CD14-positive monocyte (primary cell): ENCODE data around the gene RAB35. TPM values are rescaled to one million over a fixed set of nuclear protein-coding genes. Genes with fewer than 3 reads are reported as not detected.
A peak's percentile ranks its signal among the peaks of the same experiment; 100 is the strongest.

Source experiments
- DNase-seq, 3 donors: peaks; one replicate each; pipeline ENCODE4 v3.0.0-alpha.2; 2011 to 2022
- H2AFZ ChIP-seq: 2 replicates; pipeline ENCODE4 v1.6.0; 2012; ENCODE audit warnings: mild to moderate bottlenecking, low read depth, low read length, inconsistent platforms; ENCODE audit not compliant: insufficient read depth, poor library complexity, severe bottlenecking
- H3K27ac ChIP-seq, 2 donors: 1 replicate in 1 of 2; 2 replicates in 1 of 2; pipeline ENCODE4 v1.5.1; 2012 to 2013; ENCODE audit warnings: low read length in 2 of 2, control low read depth in 1 of 2, inconsistent platforms in 1 of 2, low read depth in 1 of 2, mild to moderate bottlenecking in 1 of 2
- H3K27me3 ChIP-seq, 2 donors: one replicate each; pipeline versions ENCODE4 v1.6.0 to v1.6.1; 2011 to 2013; ENCODE audit warnings: low read length in 2 of 2; ENCODE audit not compliant: control insufficient read depth in 2 of 2, insufficient read depth in 2 of 2
- H3K36me3 ChIP-seq, 2 donors: replicated peaks in 1 of 2; 1 replicate in 1 of 2; 2 replicates in 1 of 2; pipeline versions ENCODE4 v1.5.1 to v1.6.1; 2012 to 2013; ENCODE audit warnings: low read length in 2 of 2, control low read depth in 1 of 2, inconsistent platforms in 1 of 2, mild to moderate bottlenecking in 1 of 2; ENCODE audit not compliant: insufficient read depth in 2 of 2, control insufficient read depth in 1 of 2
- H3K4me1 ChIP-seq, 2 donors: 1 replicate in 1 of 2; 2 replicates in 1 of 2; pipeline versions ENCODE4 v1.5.1 to v1.6.1; 2012 to 2013; ENCODE audit warnings: low read length in 2 of 2, control low read depth in 1 of 2, inconsistent platforms in 1 of 2, mild to moderate bottlenecking in 1 of 2, moderate library complexity in 1 of 2; ENCODE audit not compliant: insufficient read depth in 2 of 2, control insufficient read depth in 1 of 2
- H3K4me2 ChIP-seq: replicated peaks from 2 replicates; pipeline ENCODE3; 2012; ENCODE audit warnings: low read length, moderate library complexity, mild to moderate bottlenecking; ENCODE audit not compliant: poor library complexity, severe bottlenecking; ENCODE audit errors: extremely low read depth
- H3K4me3 ChIP-seq, 3 experiments: fragments of 200-600 bp in 1 of 3; sonication (generic) in 1 of 3; replicated peaks in 1 of 3; 1 replicate in 2 of 3; 2 replicates in 1 of 3; pipeline ENCODE4 v1.5.1; 2011 to 2013; ENCODE audit warnings: low read length in 3 of 3, mild to moderate bottlenecking in 3 of 3, control low read depth in 2 of 3, low read depth in 2 of 3, inconsistent platforms in 1 of 3, moderate library complexity in 1 of 3
- H3K79me2 ChIP-seq: 2 replicates; pipeline ENCODE4 v1.6.0; 2012; ENCODE audit warnings: mild to moderate bottlenecking, control low read depth, inconsistent platforms, low read length, moderate library complexity; ENCODE audit not compliant: insufficient read depth
- H3K9ac ChIP-seq: 2 replicates; pipeline ENCODE4 v1.6.0; 2017; ENCODE audit warnings: low read length, mild to moderate bottlenecking; ENCODE audit not compliant: insufficient read depth, poor library complexity, severe bottlenecking
- H3K9me3 ChIP-seq, 2 donors: replicated peaks in 1 of 2; 1 replicate in 1 of 2; 2 replicates in 1 of 2; pipeline versions ENCODE4 v1.5.1 to v1.6.1; 2012 to 2013; ENCODE audit warnings: low read length in 2 of 2, control low read depth in 1 of 2; ENCODE audit not compliant: control insufficient read depth in 1 of 2, insufficient read depth in 1 of 2
- H4K20me1 ChIP-seq: 2 replicates; pipeline ENCODE4 v1.6.0; 2012; ENCODE audit warnings: mild to moderate bottlenecking, low read length, control low read depth, moderate library complexity; ENCODE audit not compliant: insufficient read depth
- H3K27ac Mint-ChIP-seq, 7 donors: one replicate each; pipeline ENCODE4 v1.8.0; 2020; ENCODE audit warnings: mild to moderate bottlenecking in 7 of 7, mixed read lengths in 7 of 7, moderate library complexity in 6 of 7, inconsistent platforms in 2 of 7
- H3K27me3 Mint-ChIP-seq, 3 donors: one replicate each; pipeline ENCODE4 v1.8.0; 2021 to 2022; ENCODE audit warnings: low read depth in 3 of 3, mild to moderate bottlenecking in 3 of 3, mixed read lengths in 3 of 3, moderate library complexity in 3 of 3, inconsistent platforms in 1 of 3
- H3K36me3 Mint-ChIP-seq, 2 donors: one replicate each; pipeline ENCODE4 v1.8.0; 2020; ENCODE audit warnings: mixed read lengths in 2 of 2, inconsistent platforms in 1 of 2, mild to moderate bottlenecking in 1 of 2
- H3K4me1 Mint-ChIP-seq: one replicate; pipeline ENCODE4 v1.8.0; 2020; ENCODE audit warnings: mild to moderate bottlenecking, mixed read lengths
- H3K4me3 Mint-ChIP-seq, 2 donors: one replicate each; pipeline ENCODE4 v1.8.0; 2020; ENCODE audit warnings: mild to moderate bottlenecking in 2 of 2, mixed read lengths in 2 of 2, moderate library complexity in 1 of 2
- H3K9me3 Mint-ChIP-seq, 7 donors: one replicate each; pipeline ENCODE4 v1.8.0; 2020 to 2022; ENCODE audit warnings: mixed read lengths in 7 of 7, mild to moderate bottlenecking in 6 of 7, moderate library complexity in 6 of 7, inconsistent platforms in 2 of 7
- WGBS: methylation state at CpG from one replicate; pipeline ENCODE4 v1.1.5; 2013; ENCODE audit warnings: missing lambda C conversion rate; ENCODE audit not compliant: insufficient coverage; 5-methylcytosine and 5-hydroxymethylcytosine counted together
- intact Hi-C, 2 donors: fragments of 100-400 bp; cut with micrococcal nuclease; formaldehyde crosslinking; loops; one replicate each; pipeline versions ENCODE4 v1.15.0 to v1.15.1; 2023
- polyA plus RNA-seq, 3 donors: library from polyadenylated mRNA; depleted of rRNA in 1 of 3; unstranded in 2 of 3; stranded (reverse) in 1 of 3; fragments of 300-500 nt in 2 of 3; fragments of >200 nt in 1 of 3; fragmentation: Illumina TruSeq in 2 of 3; gene quantifications; 1 replicate in 2 of 3; 2 replicates in 1 of 3; pipeline ENCODE4 v1.2.3, GENCODE V29; 2012 to 2021
- TF ChIP-seq, protein P1 (sequence below): fragments of 200-600 bp; IDR thresholded peaks from one replicate; pipeline ENCODE4 v1.8.0; 2022; ENCODE audit warnings: antibody characterized with exemption, mild to moderate bottlenecking

RAB35 gene
- polyA plus RNA-seq, 3 donors: 20.4 to 27.3 (median 21.6) TPM

- TF ChIP-seq, protein P1, sequence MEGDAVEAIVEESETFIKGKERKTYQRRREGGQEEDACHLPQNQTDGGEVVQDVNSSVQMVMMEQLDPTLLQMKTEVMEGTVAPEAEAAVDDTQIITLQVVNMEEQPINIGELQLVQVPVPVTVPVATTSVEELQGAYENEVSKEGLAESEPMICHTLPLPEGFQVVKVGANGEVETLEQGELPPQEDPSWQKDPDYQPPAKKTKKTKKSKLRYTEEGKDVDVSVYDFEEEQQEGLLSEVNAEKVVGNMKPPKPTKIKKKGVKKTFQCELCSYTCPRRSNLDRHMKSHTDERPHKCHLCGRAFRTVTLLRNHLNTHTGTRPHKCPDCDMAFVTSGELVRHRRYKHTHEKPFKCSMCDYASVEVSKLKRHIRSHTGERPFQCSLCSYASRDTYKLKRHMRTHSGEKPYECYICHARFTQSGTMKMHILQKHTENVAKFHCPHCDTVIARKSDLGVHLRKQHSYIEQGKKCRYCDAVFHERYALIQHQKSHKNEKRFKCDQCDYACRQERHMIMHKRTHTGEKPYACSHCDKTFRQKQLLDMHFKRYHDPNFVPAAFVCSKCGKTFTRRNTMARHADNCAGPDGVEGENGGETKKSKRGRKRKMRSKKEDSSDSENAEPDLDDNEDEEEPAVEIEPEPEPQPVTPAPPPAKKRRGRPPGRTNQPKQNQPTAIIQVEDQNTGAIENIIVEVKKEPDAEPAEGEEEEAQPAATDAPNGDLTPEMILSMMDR: no peak
- H3K4me2 ChIP-seq: no peak overlapping the region
- H3K27ac ChIP-seq: no peak overlapping the region
- H3K9me3 ChIP-seq: no peaks in the 10 kb centered on the region
- Mint-ChIP-seq H3K27me3 (no peaks in the 10 kb centered on the region), H3K4me3 (no peak overlapping the region), H3K36me3 (peaks cover 78 to 97% of the 10 kb centered on the region in 2 donors), H3K4me1 (peaks cover 10% of the 10 kb centered on the region), H3K27ac (no peak overlapping the region), H3K9me3 (no peaks in the 10 kb centered on the region)
- WGBS: 98% methylated on average over 11 of the region's 13 CpGs
- H3K4me3 ChIP-seq: no peak overlapping the region
- H3K27me3 ChIP-seq: no peaks in the 10 kb centered on the region
- H3K9ac ChIP-seq: no peak overlapping the region
- no peak for DNase-seq
- H3K79me2 ChIP-seq: peaks cover 97% of the 10 kb centered on the region
- peaks cover 100% of the 10 kb centered on the region for H4K20me1 ChIP-seq
- no peak overlapping the region for H2AFZ ChIP-seq
- H3K4me1 ChIP-seq: peaks cover 8 to 19% of the 10 kb centered on the region in 2 donors
- H3K36me3 ChIP-seq: peaks cover 77 to 98% of the 10 kb centered on the region in 2 donors
- intact Hi-C loops: no loop called here
These were observed 13.2 kb downstream of the RAB35 start for GRCh38 chr12:120103371-120103770.

DNA sequence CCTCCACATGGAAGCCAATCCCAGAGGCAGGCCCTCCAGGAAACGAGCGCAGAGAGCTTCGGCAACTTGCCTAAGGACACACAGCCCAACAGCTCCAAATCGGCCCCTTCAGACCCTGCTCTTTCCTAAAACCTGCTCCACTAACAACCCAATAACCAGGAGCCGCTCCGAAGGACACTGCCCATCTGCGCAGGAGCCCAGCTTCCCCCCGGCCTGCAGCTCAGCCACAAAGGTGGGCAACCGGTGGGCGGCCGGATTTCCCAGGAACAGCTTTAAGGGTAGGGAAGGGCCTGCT, 13.6 kb downstream of the RAB35 start:
- peaks cover 10% of the 10 kb centered on the region for H3K4me1 Mint-ChIP-seq
- WGBS: 98% methylated on average over 11 of the region's 11 CpGs
- intact Hi-C loops: no loop called here
- TF ChIP-seq, protein P1: no peak
- no peak overlapping the region for H3K9ac ChIP-seq
- peak overlapping the region in 1 of 7 donors; percentile 80 for H3K27ac Mint-ChIP-seq
- no peaks in the 10 kb centered on the region for H3K9me3 ChIP-seq
- no peak overlapping the region for H3K4me2 ChIP-seq
- no peak overlapping the region for H3K4me3 ChIP-seq
- H3K27me3 Mint-ChIP-seq: no peaks in the 10 kb centered on the region
- peaks cover 100% of the 10 kb centered on the region for H4K20me1 ChIP-seq
- H3K4me1 ChIP-seq: peaks cover 8 to 19% of the 10 kb centered on the region in 2 donors
- H3K4me3 Mint-ChIP-seq: peak overlapping the region in 1 of 2 donors; percentile 52
- no peak overlapping the region for H2AFZ ChIP-seq
- no peaks in the 10 kb centered on the region for H3K9me3 Mint-ChIP-seq
- H3K79me2 ChIP-seq: peaks cover 93% of the 10 kb centered on the region
- H3K27ac ChIP-seq: no peak overlapping the region
- peaks cover 77 to 98% of the 10 kb centered on the region in 2 donors for H3K36me3 ChIP-seq
- DNase-seq: no peak
- peaks cover 78 to 97% of the 10 kb centered on the region in 2 donors for H3K36me3 Mint-ChIP-seq
- H3K27me3 ChIP-seq: no peaks in the 10 kb centered on the region
